Esophagus muscularis mucosa (tissue), 3 donors: Measurements from ENCODE around the gene MYO1D.

Source experiments
- CTCF ChIP-seq, 3 experiments: fragments of 200-600 bp in 2 of 3; fragments of 450-650 bp in 1 of 3; sonication (generic) in 2 of 3; IDR thresholded peaks; one replicate each; pipeline ENCODE4 v1.5.1; 2017 to 2019; ENCODE audit warnings: antibody characterized with exemption in 3 of 3, mild to moderate bottlenecking in 2 of 3, moderate library complexity in 1 of 3
- POLR2A ChIP-seq: fragments of 450-650 bp; IDR thresholded peaks from one replicate; pipeline ENCODE4 v1.6.1; 2017; ENCODE audit warnings: antibody characterized with exemption, moderate library complexity, mild to moderate bottlenecking, low read depth
- POLR2AphosphoS5 ChIP-seq, 2 donors: sonication (generic); formaldehyde crosslinking; IDR thresholded peaks; one replicate each; pipeline ENCODE4 v1.6.1; 2017; ENCODE audit warnings: antibody characterized with exemption in 2 of 2

- TF ChIP-seq CTCF (IDR thresholded peaks at IDR 0.05): no peak
- TF ChIP-seq POLR2A: no peak
- no peak for TF ChIP-seq POLR2AphosphoS5 (IDR thresholded peaks at IDR 0.05)
Measured at GRCh38 chr17:32536736-32537643, 339.9 kb downstream of the MYO1D start.
